Heart left ventricle (tissue), 16 donors: Measurements from ENCODE around the gene TKT. TPM values are rescaled to one million over a fixed set of nuclear protein-coding genes. Genes with fewer than 3 reads are reported as not detected.

Experiments
- ATAC-seq, 4 donors: fragments of 200-7000 bp; cut with Tn5 transposase; one replicate each; pipeline ENCODE4 v1.9.1; 2020 to 2022; ENCODE audit warnings: moderate library complexity in 4 of 4, mild to moderate bottlenecking in 3 of 4, moderate number of reproducible peaks in 1 of 4
- DNase-seq, 5 donors: peaks; one replicate each; pipeline ENCODE4 v3.0.0-alpha.2; 2020
- H3K27ac ChIP-seq, 12 donors: fragments of 200-600 bp; sonication (generic) in 4 of 12; one replicate each; pipeline versions ENCODE4 v1.5.0 to v1.8.0; 2016 to 2022; ENCODE audit warnings: mild to moderate bottlenecking in 2 of 12
- H3K27me3 ChIP-seq, 9 donors: fragments of 200-600 bp; sonication (generic) in 2 of 9; one replicate each; pipeline versions ENCODE4 v1.5.1 to v1.8.0; 2016 to 2022; ENCODE audit warnings: mild to moderate bottlenecking in 3 of 9
- H3K36me3 ChIP-seq, 9 donors: fragments of 200-600 bp; sonication (generic) in 2 of 9; one replicate each; pipeline versions ENCODE4 v1.5.0 to v1.8.0; 2018 to 2022; ENCODE audit warnings: mild to moderate bottlenecking in 2 of 9
- H3K4me1 ChIP-seq, 12 donors: fragments of 200-600 bp; sonication (generic) in 4 of 12; one replicate each; pipeline versions ENCODE4 v1.5.0 to v1.8.0; 2016 to 2022; ENCODE audit warnings: mild to moderate bottlenecking in 3 of 12
- H3K4me3 ChIP-seq, 12 donors: fragments of 200-600 bp; sonication (generic) in 4 of 12; one replicate each; pipeline versions ENCODE4 v1.5.0 to v1.8.0; 2017 to 2022; ENCODE audit warnings: mild to moderate bottlenecking in 9 of 12, moderate library complexity in 4 of 12
- H3K9me3 ChIP-seq, 12 donors: fragments of 200-600 bp; sonication (generic) in 4 of 12; one replicate each; pipeline versions ENCODE4 v1.5.0 to v1.8.0; 2016 to 2022; ENCODE audit warnings: mild to moderate bottlenecking in 1 of 12
- CTCF ChIP-seq, 12 donors: fragments of 200-600 bp; sonication (generic) in 4 of 12; IDR thresholded peaks; one replicate each; pipeline versions ENCODE4 v1.5.0 to v1.8.0; 2018 to 2022; ENCODE audit warnings: antibody characterized with exemption in 12 of 12, mild to moderate bottlenecking in 5 of 12
- POLR2A ChIP-seq, 2 donors: fragments of 450-650 bp; IDR thresholded peaks; one replicate each; pipeline ENCODE4 v1.6.1; 2017; ENCODE audit warnings: antibody characterized with exemption in 2 of 2, mild to moderate bottlenecking in 2 of 2, moderate library complexity in 2 of 2
- WGBS, 4 donors: extraction: QIAGEN DNeasy Blood & Tissue Kit in 2 of 4; methylation state at CpG; one replicate each; pipeline versions ENCODE4 v1.1.5 to v1.1.7; 2013 to 2018; 5-methylcytosine and 5-hydroxymethylcytosine counted together
- intact Hi-C, 10 donors: fragments of 100-400 bp; cut with DNase I; formaldehyde crosslinking; loops; one replicate each; pipeline versions ENCODE4 v1.11.1 to v1.14.2; 2022
- polyA plus RNA-seq, 2 donors: library from polyadenylated mRNA; stranded (reverse); fragments of 200-250 nt; gene quantifications; one replicate each; pipeline ENCODE4 v1.2.3, GENCODE V29; 2013
- total RNA-seq, 9 donors: library from RNA; depleted of rRNA in 2 of 9; stranded (reverse); fragments of >200 nt in 2 of 9; fragmentation: NEBNext Ultra II Directional in 3 of 9; extraction: Animal tissue kit (Norgen Biotek cat#: 25700) in 3 of 9; gene quantifications; one replicate each; pipeline versions ENCODE4 v1.1.0 to v1.2.4, GENCODE V29; 2016 to 2023
- donor health status: ischemic (EF 13 %, LVEDD 7.1; RV severe dilation, severe dysfunction).
- donor health status: healthy with polysubstance abuse.
- donor health status: DM: no; HTN: yes; CAD: no.
- donor health status: DM: no; HTN: no; CAD: no.
- donor health status: ischemic (EF 25% LVEDD 6.9; RV normal size, moderate dysfunction).
- donor health status: ischemic (EF 25% LVEDD 5.7; RV mildly dilated, moderate dysfunction).
- donor health status: healthy.
- donor health status: DM: yes; HTN: yes; CAD: no.
- donor health status: ischemic (EF 35%, LVEDD 5.7; RV mildly dilated, moderate dysfunction).
- donor health status: nonischemic (EF 11% LVEDD 7.7; RV severe dilation, severe dysfunction).
- donor health status: DM: yes; HTN: yes; CAD: no.
- donor health status: PGD.
- donor health status: ischemic (EF 29% LVEDD 5.4; RV normal size, mild dysfunction).
- donor health status: nonischemic (EF 23%, LVEDD 6.1; RV moderate dilation, normal function).

The TKT gene
- total and polyA plus RNA-seq, 11 donors, result 20.6 to 111 (median 36.6) TPM

GRCh38 chr3:53189276-53189675 is 66.5 kb downstream of the TKT start:
- H3K9me3 ChIP-seq, result no peaks in the 10 kb centered on the region
- TF ChIP-seq POLR2A (IDR thresholded peaks at IDR 0.05) (no peak), CTCF (IDR thresholded peaks at IDR 0.05) (no peak)
- H3K36me3 ChIP-seq, result peaks cover 0 to 98% (median 46%) of the 10 kb centered on the region in 9 donors
- DNase-seq (no peak), ATAC-seq (no peak)
- H3K27ac ChIP-seq, result no peak overlapping the region
- peaks cover 0 to 23% (median 9%) of the 10 kb centered on the region in 12 donors for H3K4me1 ChIP-seq
- 89 to 93% (median 91%) methylated on average over 2 to 3 of the region's 3 CpGs for WGBS, 4 donors
- no peaks in the 10 kb centered on the region for H3K27me3 ChIP-seq
- intact Hi-C loops, result no loop called here
- H3K4me3 ChIP-seq, result no peak overlapping the region

DNA sequence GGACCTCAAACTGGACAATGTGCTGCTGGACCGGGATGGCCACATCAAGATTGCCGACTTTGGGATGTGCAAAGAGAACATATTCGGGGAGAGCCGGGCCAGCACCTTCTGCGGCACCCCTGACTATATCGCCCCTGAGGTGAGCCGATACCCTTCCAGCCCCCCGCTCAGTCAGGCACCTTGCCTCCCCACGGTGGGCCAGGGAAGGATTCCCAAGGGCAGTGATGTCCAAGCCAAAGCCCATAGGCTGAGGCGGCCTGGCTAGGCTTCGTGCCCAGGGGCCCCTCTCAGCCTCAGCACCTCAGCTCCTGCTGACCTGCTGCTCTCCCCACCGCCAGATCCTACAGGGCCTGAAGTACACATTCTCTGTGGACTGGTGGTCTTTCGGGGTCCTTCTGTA is 67.1 kb downstream of the TKT start:
- TF ChIP-seq CTCF (IDR thresholded peaks at IDR 0.05) (no peak), POLR2A (IDR thresholded peaks at IDR 0.05) (no peak)
- H3K4me3 ChIP-seq, result no peak overlapping the region
- peaks cover 0 to 17% (median 5%) of the 10 kb centered on the region in 12 donors for H3K4me1 ChIP-seq
- DNase-seq (peak in 1 of 5 donors; percentile 33), ATAC-seq (no peak)
- H3K27ac ChIP-seq, result no peak overlapping the region
- H3K27me3 ChIP-seq, result no peaks in the 10 kb centered on the region
- H3K9me3 ChIP-seq, result no peaks in the 10 kb centered on the region
- intact Hi-C loops, result no loop called here
- H3K36me3 ChIP-seq, result peaks cover 0 to 98% (median 50%) of the 10 kb centered on the region in 9 donors
- WGBS, 4 donors, result 96 to 99% (median 97%) methylated on average over 9 to 13 of the region's 13 CpGs

DNA sequence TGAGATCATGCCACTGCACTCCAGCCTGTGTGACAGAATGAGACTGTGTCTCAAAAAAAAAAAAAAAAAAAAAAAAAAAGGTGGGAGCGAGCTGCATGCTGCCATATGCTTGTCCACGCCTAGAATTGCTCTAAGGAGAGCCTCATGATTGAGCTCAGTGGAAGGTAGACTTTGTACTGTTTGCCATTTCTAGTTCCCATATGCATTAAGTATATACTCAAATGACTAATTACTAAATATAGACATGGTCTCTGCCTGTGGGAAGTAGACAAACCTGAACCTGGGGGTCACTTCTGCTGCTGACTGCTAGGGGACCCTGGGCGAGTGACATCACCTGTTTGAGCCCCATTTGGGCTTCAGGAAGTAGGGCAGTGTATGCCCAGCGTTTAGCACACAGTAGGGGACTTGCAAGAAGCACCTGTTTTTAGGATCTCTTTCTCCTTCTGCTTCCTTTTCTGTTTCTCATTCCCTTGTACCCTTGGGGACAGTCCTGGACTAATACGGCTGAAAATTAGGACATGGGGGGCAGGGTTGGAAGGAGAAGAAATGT is 67.6 kb downstream of the TKT start:
- Histone ChIP-seq H3K9me3 (no peaks in the 10 kb centered on the region), H3K4me1 (peaks cover 0 to 12% (median under 1%) of the 10 kb centered on the region in 12 donors), H3K27me3 (no peaks in the 10 kb centered on the region), H3K36me3 (peaks cover 0 to 98% (median 55%) of the 10 kb centered on the region in 9 donors), H3K27ac (no peak overlapping the region), H3K4me3 (no peak overlapping the region)
- intact Hi-C loops, result no loop called here
- ATAC-seq (no peak), DNase-seq (no peak)
- TF ChIP-seq POLR2A (IDR thresholded peaks at IDR 0.05) (no peak), CTCF (IDR thresholded peaks at IDR 0.05) (no peak)
- 88 to 93% (median 92%) methylated on average over 5 of the region's 5 CpGs for WGBS, 4 donors

GRCh38 chr3:53187430-53187829 is 68.4 kb downstream of the TKT start:
- H3K36me3 ChIP-seq, result peaks cover 0 to 98% (median 60%) of the 10 kb centered on the region in 9 donors

More at GRCh38 chr3:53187430-53187829, 68.4 kb downstream of the TKT start:
- Histone ChIP-seq H3K9me3 (no peaks in the 10 kb centered on the region), H3K27ac (no peak overlapping the region), H3K4me1 (peaks cover 0 to 4% (median 0%) of the 10 kb centered on the region in 12 donors), H3K4me3 (no peak overlapping the region), H3K27me3 (no peaks in the 10 kb centered on the region)
- ATAC-seq (no peak), DNase-seq (no peak)
- TF ChIP-seq CTCF (IDR thresholded peaks at IDR 0.05) (no peak), POLR2A (IDR thresholded peaks at IDR 0.05) (no peak)
- WGBS, 4 donors, result 83 to 93% (median 92%) methylated on average over 4 of the region's 4 CpGs
- intact Hi-C loops, result no loop called here
